ENCODE results near the gene PPP1R1A.

PPP1R1A gene, protein sequence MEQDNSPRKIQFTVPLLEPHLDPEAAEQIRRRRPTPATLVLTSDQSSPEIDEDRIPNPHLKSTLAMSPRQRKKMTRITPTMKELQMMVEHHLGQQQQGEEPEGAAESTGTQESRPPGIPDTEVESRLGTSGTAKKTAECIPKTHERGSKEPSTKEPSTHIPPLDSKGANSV

DNA sequence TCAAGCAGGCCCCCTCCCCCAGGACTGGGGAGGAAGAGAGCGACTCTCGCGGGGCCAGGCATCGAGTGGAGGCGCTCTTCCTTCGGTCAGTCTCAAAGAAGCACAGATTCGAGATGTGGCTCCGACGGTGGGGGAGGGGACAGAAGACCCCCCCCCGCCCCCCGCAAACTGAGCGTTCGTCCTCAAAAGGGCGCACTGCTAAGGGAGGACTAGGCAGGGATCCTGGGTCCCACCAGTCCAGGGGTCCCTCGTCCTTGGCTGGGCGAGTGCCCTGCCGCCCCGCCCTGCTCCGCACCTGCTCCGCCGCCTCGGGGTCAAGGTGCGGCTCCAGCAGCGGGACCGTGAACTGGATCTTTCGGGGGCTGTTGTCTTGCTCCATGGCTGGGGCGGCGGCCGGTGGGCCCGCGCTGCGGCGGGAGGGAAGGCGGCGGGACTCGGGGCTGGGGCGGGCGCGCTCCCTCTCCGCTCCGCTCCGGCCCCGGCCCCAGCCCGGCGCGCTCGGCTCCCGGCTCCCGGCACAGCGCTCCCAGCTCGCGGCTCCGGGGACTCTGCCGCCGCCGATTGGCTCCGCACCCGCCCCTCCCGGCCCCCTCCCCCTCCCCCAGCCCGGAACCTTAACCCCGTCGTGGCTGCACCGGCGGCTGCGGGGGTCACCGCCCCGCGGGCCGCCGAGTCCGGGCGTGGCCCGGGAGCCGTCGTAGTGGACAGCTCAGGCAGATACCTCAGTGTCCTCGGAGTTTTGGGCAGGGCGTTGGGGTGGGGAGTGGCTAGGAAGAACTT is at the start of gene PPP1R1A:
TSS of gene PPP1R1A (minus strand) at position 550 of the 780 bp plus-strand sequence. CDS start at position 379, 171 bp downstream.
- Histone ChIP-seq H3K9me3 (ENCODE audit: insufficient read depth, low read length) (no peaks in the 10 kb centered on the region), H2AFZ (ENCODE audit: low read depth, low read length) (no peak within 1 kb of the TSS), H3K79me2 (ENCODE audit: low read length) (no peaks in the 10 kb centered on the region), H4K20me1 (ENCODE audit: insufficient read depth, low read length) (no peaks in the 10 kb centered on the region), H3K36me3 (replicated peaks; ENCODE audit: low read depth, low read length) (no peaks in the 10 kb centered on the region), H3K27me3 (ENCODE audit: low read depth, low read length) (peaks cover 16% of the 10 kb centered on the region), H3K4me3 (ENCODE audit: low read length) (no peak within 1 kb of the TSS), H3K4me1 (ENCODE audit: low read length) (no peaks in the 10 kb centered on the region), H3K4me2 (ENCODE audit: low read length) (no peak within 1 kb of the TSS), H3K9ac (ENCODE audit: low read length) (no peak within 1 kb of the TSS), H3K27ac (ENCODE audit: low read length) (no peak within 1 kb of the TSS)
- TF ChIP-seq, protein P1, sequence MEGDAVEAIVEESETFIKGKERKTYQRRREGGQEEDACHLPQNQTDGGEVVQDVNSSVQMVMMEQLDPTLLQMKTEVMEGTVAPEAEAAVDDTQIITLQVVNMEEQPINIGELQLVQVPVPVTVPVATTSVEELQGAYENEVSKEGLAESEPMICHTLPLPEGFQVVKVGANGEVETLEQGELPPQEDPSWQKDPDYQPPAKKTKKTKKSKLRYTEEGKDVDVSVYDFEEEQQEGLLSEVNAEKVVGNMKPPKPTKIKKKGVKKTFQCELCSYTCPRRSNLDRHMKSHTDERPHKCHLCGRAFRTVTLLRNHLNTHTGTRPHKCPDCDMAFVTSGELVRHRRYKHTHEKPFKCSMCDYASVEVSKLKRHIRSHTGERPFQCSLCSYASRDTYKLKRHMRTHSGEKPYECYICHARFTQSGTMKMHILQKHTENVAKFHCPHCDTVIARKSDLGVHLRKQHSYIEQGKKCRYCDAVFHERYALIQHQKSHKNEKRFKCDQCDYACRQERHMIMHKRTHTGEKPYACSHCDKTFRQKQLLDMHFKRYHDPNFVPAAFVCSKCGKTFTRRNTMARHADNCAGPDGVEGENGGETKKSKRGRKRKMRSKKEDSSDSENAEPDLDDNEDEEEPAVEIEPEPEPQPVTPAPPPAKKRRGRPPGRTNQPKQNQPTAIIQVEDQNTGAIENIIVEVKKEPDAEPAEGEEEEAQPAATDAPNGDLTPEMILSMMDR (IDR thresholded peaks at IDR 0.05; ENCODE audit: low read depth, low read length) = no peak
- no peak for TF ChIP-seq EZH2phosphoT487 (IDR thresholded peaks at IDR 0.05; ENCODE audit: low read depth)

DNA sequence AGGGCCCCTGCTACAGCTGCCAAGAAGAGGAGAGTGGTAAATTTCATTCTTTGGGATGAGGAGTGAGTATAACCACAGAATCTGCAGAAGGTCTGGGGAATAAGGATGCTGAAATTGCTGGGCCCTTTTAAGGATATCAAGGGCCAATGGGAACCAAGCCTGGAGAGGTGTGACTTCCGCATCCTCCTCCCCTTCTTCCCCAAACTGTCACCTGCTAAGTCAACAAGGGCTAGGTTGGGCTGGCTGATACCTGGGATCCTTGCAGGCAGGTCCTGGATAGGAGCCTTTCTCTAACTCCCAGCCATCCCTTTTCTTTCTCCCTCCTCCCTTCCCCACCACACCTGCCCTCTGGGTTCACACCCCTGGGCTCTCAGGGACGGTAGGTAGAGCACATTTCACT is 46.3 kb upstream of the PPP1R1A start, which contains the start of gene LACRT:
TSS of gene LACRT (minus strand) at position 101 of the 400 bp plus-strand sequence. CDS start at position 47, 54 bp downstream.
- Histone ChIP-seq H3K4me1 (ENCODE audit: low read length) (0 out of 2 replicates have a peak, but pooled peaks cover 6% of the 10 kb centered on the region), H3K27ac (ENCODE audit: low read length) (no peak within 1 kb of the TSS), H3K9me3 (ENCODE audit: insufficient read depth, low read length) (no peaks in the 10 kb centered on the region), H3K9ac (ENCODE audit: low read length) (no peak within 1 kb of the TSS), H2AFZ (ENCODE audit: low read depth, low read length) (no peak within 1 kb of the TSS), H3K79me2 (ENCODE audit: low read length) (no peaks in the 10 kb centered on the region), H3K4me2 (ENCODE audit: low read length) (no peak within 1 kb of the TSS), H3K27me3 (ENCODE audit: low read depth, low read length) (peaks cover 3% of the 10 kb centered on the region; the same call in 1 of the 2 replicates), H4K20me1 (ENCODE audit: insufficient read depth, low read length) (no peaks in the 10 kb centered on the region), H3K36me3 (replicated peaks; ENCODE audit: low read depth, low read length) (no peaks in the 10 kb centered on the region), H3K4me3 (ENCODE audit: low read length) (no peak within 1 kb of the TSS)
- no peak for TF ChIP-seq EZH2phosphoT487 (IDR thresholded peaks at IDR 0.05; ENCODE audit: low read depth)
- TF ChIP-seq, protein P1 (IDR thresholded peaks at IDR 0.05; ENCODE audit: low read depth, low read length) = no peak

DNA sequence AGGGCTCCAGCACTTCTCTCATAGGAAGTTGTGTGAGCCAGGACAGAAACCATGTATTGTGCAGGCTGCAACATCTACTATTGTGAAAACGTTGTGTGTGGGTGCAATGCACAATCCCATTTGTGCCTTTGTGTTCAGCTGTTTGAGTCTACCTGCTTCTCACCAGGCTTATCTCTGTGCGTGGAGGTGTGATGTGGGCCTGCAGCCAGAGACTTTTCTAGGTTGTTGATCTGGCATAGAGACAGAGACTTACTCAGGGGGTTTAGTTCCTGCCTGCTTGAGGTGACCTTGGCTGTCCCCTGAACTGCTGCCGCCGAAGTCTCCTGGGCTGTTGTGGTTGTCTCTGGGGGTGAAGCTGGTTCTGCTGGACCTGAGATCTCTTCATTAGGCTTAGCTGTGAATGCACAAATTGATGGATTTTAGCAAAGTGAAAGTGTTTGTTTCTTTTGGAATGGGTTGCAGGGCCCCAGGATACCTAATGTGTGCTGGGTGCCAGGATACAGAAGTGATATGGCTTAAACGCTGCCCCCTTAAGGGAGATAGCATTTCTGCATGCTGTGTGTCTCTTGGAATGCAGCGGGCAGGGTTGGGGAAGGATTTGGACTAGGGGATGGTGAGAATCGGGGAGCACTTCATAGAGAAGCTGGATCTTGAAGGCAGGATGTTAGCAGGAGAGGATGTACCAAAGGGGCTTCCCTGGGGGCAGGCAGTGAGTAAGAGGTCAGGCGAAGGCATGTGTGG is 43.7 kb upstream of the PPP1R1A start:
- H3K9ac ChIP-seq (ENCODE audit: low read length) = no peak overlapping the region
- peaks cover 3% of the 10 kb centered on the region; the same call in 1 of the 2 replicates for H3K27me3 ChIP-seq (ENCODE audit: low read depth, low read length)
- H3K4me3 ChIP-seq (ENCODE audit: low read length) = no peak overlapping the region
- no peak overlapping the region for H3K4me2 ChIP-seq (ENCODE audit: low read length)
- H3K79me2 ChIP-seq (ENCODE audit: low read length) = no peaks in the 10 kb centered on the region
- TF ChIP-seq, protein P1 (IDR thresholded peaks at IDR 0.05; ENCODE audit: low read depth, low read length) = peak; percentile 30
- TF ChIP-seq EZH2phosphoT487 (IDR thresholded peaks at IDR 0.05; ENCODE audit: low read depth) = no peak
- H3K27ac ChIP-seq (ENCODE audit: low read length) = no peak overlapping the region
- H3K36me3 ChIP-seq (replicated peaks; ENCODE audit: low read depth, low read length) = no peaks in the 10 kb centered on the region
- H3K4me1 ChIP-seq (ENCODE audit: low read length) = 0 out of 2 replicates have a peak, but pooled peaks cover 6% of the 10 kb centered on the region
- peaks cover 13% of the 10 kb centered on the region; the same call in 1 of the 2 replicates for H3K9me3 ChIP-seq (ENCODE audit: insufficient read depth, low read length)
- H2AFZ ChIP-seq (ENCODE audit: low read depth, low read length) = no peak overlapping the region
- no peaks in the 10 kb centered on the region for H4K20me1 ChIP-seq (ENCODE audit: insufficient read depth, low read length)
